Esophagus squamous epithelium (tissue), 5 donors: ENCODE results near the gene NAAA. TPM values are rescaled to one million over a fixed set of nuclear protein-coding genes. Genes with fewer than 3 reads are reported as not detected.
A peak's percentile ranks its signal among the peaks of the same experiment; 100 is the strongest.
"Not testable (repeated sequence)": the region's sequence is repeated elsewhere in the genome, so short reads cannot be mapped to it uniquely, and the experiment has no call there.

ENCODE experiments used
- DNase-seq: peaks from one replicate; lab custom pipeline; 2025; lab: John Stamatoyannopoulos, UW
- H3K27ac ChIP-seq, 4 donors: fragments of 200-600 bp; sonication (generic); one replicate each; pipeline ENCODE4 v1.5.1; 2016 to 2019; ENCODE audit warnings: mild to moderate bottlenecking in 1 of 4
- H3K27me3 ChIP-seq, 4 donors: fragments of 200-600 bp; sonication (generic); 1 replicate in 3 of 4; 2 replicates in 1 of 4; pipeline versions ENCODE4 v1.5.1 to v1.6.0; 2017 to 2021; ENCODE audit warnings: antibody characterized with exemption in 1 of 4
- H3K36me3 ChIP-seq, 3 donors: fragments of 200-600 bp; sonication (generic); one replicate each; pipeline ENCODE4 v1.5.1; 2016 to 2019
- H3K4me1 ChIP-seq, 3 donors: fragments of 200-600 bp; sonication (generic); one replicate each; pipeline ENCODE4 v1.5.1; 2017 to 2019
- H3K4me3 ChIP-seq, 4 donors: fragments of 200-600 bp; sonication (generic); 1 replicate in 3 of 4; 2 replicates in 1 of 4; pipeline ENCODE4 v1.5.1; 2016 to 2019; ENCODE audit warnings: mild to moderate bottlenecking in 2 of 4, moderate library complexity in 1 of 4
- H3K9me3 ChIP-seq, 3 donors: fragments of 200-600 bp; sonication (generic); one replicate each; pipeline ENCODE4 v1.5.1; 2016 to 2019
- POLR2A ChIP-seq, 4 donors: fragments of 450-650 bp; IDR thresholded peaks; one replicate each; pipeline ENCODE4 v1.6.1; 2017; ENCODE audit warnings: antibody characterized with exemption in 4 of 4, mild to moderate bottlenecking in 4 of 4, moderate library complexity in 3 of 4
- WGBS, 2 donors: methylation state at CpG; one replicate each; pipeline ENCODE4 v1.1.5; 2018; 5-methylcytosine and 5-hydroxymethylcytosine counted together
- intact Hi-C: fragments of 100-400 bp; cut with DNase I; formaldehyde crosslinking; loops from one replicate; pipeline ENCODE4 v1.15.0; 2022
- total RNA-seq, 4 donors: library from RNA; depleted of rRNA; stranded (reverse); fragments of >200 nt; gene quantifications; one replicate each; pipeline ENCODE4 v1.1.0, GENCODE V29; 2016
- TF ChIP-seq, protein P1 (sequence below), 6 experiments: fragments of 450-650 bp in 4 of 6; fragments of 200-600 bp in 2 of 6; sonication (generic) in 2 of 6; IDR thresholded peaks; one replicate each; pipeline ENCODE4 v1.5.1; 2016 to 2019; ENCODE audit warnings: antibody characterized with exemption in 6 of 6, mild to moderate bottlenecking in 4 of 6, moderate library complexity in 4 of 6
- donor health status: DM: yes; HTN: yes; CAD: no.

NAAA gene
- total RNA-seq, 4 donors from 2014 or later = 53.6 to 152 (median 86.2) TPM

DNA sequence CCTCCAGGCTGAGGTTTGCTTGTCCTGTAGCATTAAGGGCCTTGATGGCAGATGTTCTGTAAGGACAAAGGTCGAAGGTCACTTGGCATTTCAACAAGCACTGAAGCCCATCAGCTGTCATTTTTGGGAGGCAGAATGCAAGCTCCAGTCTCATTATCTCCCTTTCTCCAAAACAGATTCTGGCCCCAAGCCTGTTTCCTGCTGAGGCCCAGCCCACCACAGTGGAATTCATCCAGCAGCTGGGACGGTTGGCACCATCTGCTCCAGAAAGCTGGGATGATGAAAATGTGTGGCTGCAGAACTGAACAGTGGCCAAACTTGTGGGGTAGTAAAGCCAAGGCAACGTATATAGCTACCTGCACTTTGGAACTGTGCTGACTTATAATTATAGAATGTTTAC is 20.9 kb downstream of the NAAA start:
- peaks cover 0 to 4% (median 0%) of the 10 kb centered on the region in 3 donors for H3K4me1 ChIP-seq
- H3K9me3 ChIP-seq = no peaks in the 10 kb centered on the region
- 43 to 55% methylated on average over 3 of the region's 3 CpGs for WGBS, 2 donors
- TF ChIP-seq, protein P1, sequence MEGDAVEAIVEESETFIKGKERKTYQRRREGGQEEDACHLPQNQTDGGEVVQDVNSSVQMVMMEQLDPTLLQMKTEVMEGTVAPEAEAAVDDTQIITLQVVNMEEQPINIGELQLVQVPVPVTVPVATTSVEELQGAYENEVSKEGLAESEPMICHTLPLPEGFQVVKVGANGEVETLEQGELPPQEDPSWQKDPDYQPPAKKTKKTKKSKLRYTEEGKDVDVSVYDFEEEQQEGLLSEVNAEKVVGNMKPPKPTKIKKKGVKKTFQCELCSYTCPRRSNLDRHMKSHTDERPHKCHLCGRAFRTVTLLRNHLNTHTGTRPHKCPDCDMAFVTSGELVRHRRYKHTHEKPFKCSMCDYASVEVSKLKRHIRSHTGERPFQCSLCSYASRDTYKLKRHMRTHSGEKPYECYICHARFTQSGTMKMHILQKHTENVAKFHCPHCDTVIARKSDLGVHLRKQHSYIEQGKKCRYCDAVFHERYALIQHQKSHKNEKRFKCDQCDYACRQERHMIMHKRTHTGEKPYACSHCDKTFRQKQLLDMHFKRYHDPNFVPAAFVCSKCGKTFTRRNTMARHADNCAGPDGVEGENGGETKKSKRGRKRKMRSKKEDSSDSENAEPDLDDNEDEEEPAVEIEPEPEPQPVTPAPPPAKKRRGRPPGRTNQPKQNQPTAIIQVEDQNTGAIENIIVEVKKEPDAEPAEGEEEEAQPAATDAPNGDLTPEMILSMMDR (IDR thresholded peaks at IDR 0.05) = no peak
- TF ChIP-seq POLR2A (IDR thresholded peaks at IDR 0.05) = no peak
- intact Hi-C loops = no loop called here
- no peak overlapping the region for H3K27ac ChIP-seq
- no peaks in the 10 kb centered on the region for H3K27me3 ChIP-seq
- peaks cover 11 to 81% (median 18%) of the 10 kb centered on the region in 3 donors for H3K36me3 ChIP-seq
- DNase-seq = no peak
- H3K4me3 ChIP-seq = no peak overlapping the region

DNA sequence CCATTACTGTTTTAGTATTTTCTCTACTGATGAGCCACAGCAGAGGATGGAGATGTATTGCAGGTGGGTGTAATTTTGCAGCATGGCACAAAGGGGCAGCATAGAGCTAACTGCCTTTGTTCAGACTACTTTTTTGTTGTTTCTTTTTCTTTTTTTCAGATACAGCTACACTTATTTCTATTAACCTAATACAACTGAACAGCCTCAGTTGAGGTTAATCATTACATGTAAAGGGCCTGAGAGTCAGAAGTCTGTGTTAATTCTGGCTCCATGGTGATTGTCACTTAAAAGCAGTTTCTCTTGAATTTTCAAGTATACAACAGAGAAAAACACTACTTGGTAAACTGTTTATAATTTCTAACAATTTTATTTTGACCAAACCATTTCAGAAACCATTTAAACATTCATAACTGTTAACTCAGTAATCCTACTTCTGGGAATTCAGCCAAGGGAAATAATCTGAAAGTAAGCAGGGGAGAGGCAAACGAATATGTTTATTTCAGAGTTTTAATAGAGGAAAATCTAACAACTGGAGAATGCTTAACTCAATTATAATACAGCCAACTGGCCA is 24.6 kb downstream of the NAAA start:
- Histone ChIP-seq H3K27me3 (no peaks in the 10 kb centered on the region), H3K4me3 (no peak overlapping the region), H3K4me1 (peaks cover 0 to 4% (median 0%) of the 10 kb centered on the region in 3 donors), H3K36me3 (peaks cover 11 to 43% (median 14%) of the 10 kb centered on the region in 3 donors), H3K9me3 (peaks cover 0 to 7% (median 0%) of the 10 kb centered on the region in 3 donors), H3K27ac (peak overlapping the region in 1 of 4 donors; percentile 9)
- intact Hi-C loops = no loop called here
- no peak for DNase-seq
- 19 to 20% methylated on average over 1 of the region's 1 CpG for WGBS, 2 donors
- TF ChIP-seq POLR2A (IDR thresholded peaks at IDR 0.05) = no peak
- TF ChIP-seq, protein P1 (IDR thresholded peaks at IDR 0.05) = peak in 5 of 6 experiments; percentile 44 to 71 (median 60)

DNA sequence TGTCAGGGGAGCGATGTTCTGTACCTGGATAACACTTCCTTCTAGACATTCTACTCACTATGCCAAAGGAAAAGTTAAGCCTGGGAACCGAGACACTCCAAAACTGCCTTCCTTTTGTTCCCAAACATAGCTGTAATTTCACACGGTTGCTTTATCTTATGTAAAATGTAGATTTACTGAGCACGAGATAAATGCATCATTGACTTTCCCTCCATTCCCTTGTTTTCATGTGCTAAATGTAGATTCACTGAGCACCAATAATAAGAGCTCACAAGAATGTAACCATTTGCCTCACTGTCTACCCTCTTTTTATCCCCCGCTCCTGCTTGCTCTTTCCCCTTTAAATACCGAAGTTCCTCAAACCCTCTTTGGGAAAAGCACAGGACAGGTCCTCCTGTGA is 27.8 kb downstream of the NAAA start:
- no peak for DNase-seq
- Histone ChIP-seq H3K27ac (no peak overlapping the region), H3K4me1 (peaks cover 0 to 4% (median 0%) of the 10 kb centered on the region in 3 donors), H3K27me3 (no peaks in the 10 kb centered on the region), H3K9me3 (peaks cover 0 to 16% (median 9%) of the 10 kb centered on the region in 3 donors), H3K36me3 (peaks cover 0 to 11% (median 4%) of the 10 kb centered on the region in 3 donors), H3K4me3 (no peak overlapping the region)
- WGBS, 2 donors = 74 to 78% methylated on average over 6 of the region's 6 CpGs
- TF ChIP-seq POLR2A (IDR thresholded peaks at IDR 0.05) = no peak
- TF ChIP-seq, protein P1 (IDR thresholded peaks at IDR 0.05) = no peak
- intact Hi-C loops = no loop called here

DNA sequence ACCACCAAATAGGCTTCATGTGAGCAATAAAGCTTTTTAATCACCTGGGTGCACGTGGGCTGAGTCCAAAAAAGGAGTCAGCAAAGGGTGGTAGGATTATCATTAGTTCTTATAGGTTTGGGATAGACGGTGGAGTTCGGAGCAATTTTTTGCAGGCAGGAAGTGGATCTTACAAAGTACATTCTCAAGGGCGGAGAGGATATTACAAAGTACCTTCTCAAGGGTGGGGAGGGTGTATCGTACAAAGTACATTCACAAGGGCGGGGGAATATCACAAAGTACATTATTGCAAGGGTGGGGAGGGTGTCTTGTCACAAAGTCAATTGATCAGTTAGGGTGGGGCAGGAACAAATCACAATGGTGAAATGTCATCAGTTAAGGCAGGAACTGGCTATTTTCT is 30.0 kb downstream of the NAAA start:
- 93 to 99% methylated on average over 6 of the region's 6 CpGs for WGBS, 2 donors
- H3K9me3 ChIP-seq = peaks cover 0 to 16% (median 9%) of the 10 kb centered on the region in 3 donors
- H3K4me3 ChIP-seq, H3K27me3 ChIP-seq, intact Hi-C loops, H3K27ac ChIP-seq, H3K36me3 ChIP-seq, H3K4me1 ChIP-seq, DNase-seq: not testable (repeated sequence)

DNA sequence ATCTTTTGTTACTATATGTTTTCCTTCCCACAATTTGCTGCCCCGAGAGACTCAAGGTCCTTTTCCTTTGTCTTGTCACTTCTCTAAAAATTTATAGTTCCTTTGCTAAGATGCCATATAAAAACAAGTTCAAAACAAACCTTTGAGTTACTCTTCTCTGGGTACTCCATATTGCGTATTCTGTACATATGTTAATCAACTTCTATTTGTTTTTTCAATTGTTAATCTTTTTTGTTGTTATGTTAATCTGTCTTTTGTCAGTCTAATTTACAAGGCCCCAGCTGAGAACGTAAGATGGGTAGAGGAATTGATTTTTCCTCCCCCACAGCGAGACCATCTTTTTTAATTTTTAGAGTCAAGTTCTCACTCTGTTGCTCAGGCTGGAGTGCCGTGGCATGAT is 31.4 kb downstream of the NAAA start:
- no peak for TF ChIP-seq POLR2A (IDR thresholded peaks at IDR 0.05)
- TF ChIP-seq, protein P1 (IDR thresholded peaks at IDR 0.05) = no peak
- intact Hi-C loops = no loop called here
- Histone ChIP-seq H3K4me3 (no peak overlapping the region), H3K27me3 (no peaks in the 10 kb centered on the region), H3K4me1 (no peaks in the 10 kb centered on the region), H3K27ac (no peak overlapping the region), H3K9me3 (peaks cover 0 to 16% (median 9%) of the 10 kb centered on the region in 3 donors), H3K36me3 (no peaks in the 10 kb centered on the region)
- 81 to 89% methylated on average over 5 of the region's 5 CpGs for WGBS, 2 donors
- DNase-seq = no peak
